GM12878 (cell line): ENCODE data around the gene MAP3K1. TPM values are rescaled to one million over a fixed set of nuclear protein-coding genes. Genes with fewer than 3 reads are reported as not detected.

ENCODE experiments used
- ATAC-seq: fragments of 200-7000 bp; cut with Tn5 transposase; 3 replicates; pipeline ENCODE4 v1.9.1; 2020; ENCODE audit warnings: mild to moderate bottlenecking, moderate library complexity
- BruUV-seq: library from RNA; stranded (reverse); fragments of 400-500 nt; replicated peaks from 2 replicates; lab custom pipeline; 2021; lab: Mats Ljungman, UMichigan
- CTCF ChIA-PET: fragments of 300-600 bp; sonication (Branson Sonifier 250); formaldehyde crosslinking; extraction: SDS; loops from one replicate; lab custom pipeline; 2021; ENCODE audit warnings: inconsistent platforms; lab: Yijun Ruan, JAX
- POLR2A ChIA-PET: fragments of 350-600 bp; formaldehyde crosslinking; extraction: SDS; loops from one replicate; lab custom pipeline; 2021; ENCODE audit warnings: inconsistent platforms; lab: Charles Lee
- RAD21 ChIA-PET: fragments of 300-600 bp; sonication (Branson Sonifier 250); formaldehyde crosslinking; loops from one replicate; lab custom pipeline; 2023; ENCODE audit warnings: antibody characterized with exemption; ENCODE audit not compliant: unreplicated experiment; lab: Charles Lee
- SMC1A ChIA-PET: fragments of 300-600 bp; sonication (Branson Sonifier 250); formaldehyde crosslinking; loops from one replicate; lab custom pipeline; 2023; ENCODE audit not compliant: unreplicated experiment, uncharacterized antibody; lab: Charles Lee
- DNase-seq: peaks from one replicate; pipeline ENCODE4 v3.0.0-alpha.2; 2011; ENCODE audit warnings: low read depth, low spot score
- FAIRE-seq: peaks from 3 replicates; lab custom pipeline; 2011; peaks lifted over from hg19 to GRCh38; lab: Jason Lieb, UNC
- H2AFZ ChIP-seq: 2 replicates; pipeline ENCODE4 v1.6.0; 2011; ENCODE audit warnings: low read depth, low read length, control low read depth; ENCODE audit not compliant: control insufficient read depth
- H3K27ac ChIP-seq: 2 replicates; pipeline ENCODE4 v1.5.1; 2011; ENCODE audit warnings: control low read depth; ENCODE audit not compliant: control insufficient read depth, insufficient read depth
- H3K27me3 ChIP-seq, 2 experiments: replicated peaks in 1 of 2; 2 replicates each; pipeline versions ENCODE4 v1.6.0 to v1.6.1; 2011; ENCODE audit warnings: low read length in 1 of 2; ENCODE audit not compliant: control insufficient read depth in 2 of 2, insufficient read depth in 2 of 2
- H3K36me3 ChIP-seq, 2 experiments: 2 replicates each; pipeline ENCODE4 v1.5.1; 2011; ENCODE audit warnings: low read length in 1 of 2; ENCODE audit not compliant: control insufficient read depth in 2 of 2, insufficient read depth in 2 of 2
- H3K4me1 ChIP-seq: 2 replicates; pipeline ENCODE4 v1.6.1; 2011; ENCODE audit warnings: mild to moderate bottlenecking, low read length, moderate library complexity, mixed read lengths; ENCODE audit not compliant: control insufficient read depth, insufficient read depth
- H3K4me2 ChIP-seq: 2 replicates; pipeline ENCODE4 v1.6.0; 2011; ENCODE audit warnings: control low read depth; ENCODE audit not compliant: control insufficient read depth, insufficient read depth
- H3K4me3 ChIP-seq: fragments of 200-600 bp; sonication (generic); 2 replicates; pipeline ENCODE4 v1.5.1; 2016
- H3K79me2 ChIP-seq: 2 replicates; pipeline ENCODE4 v1.6.0; 2011; ENCODE audit warnings: low read length; ENCODE audit not compliant: control insufficient read depth, insufficient read depth
- H3K9ac ChIP-seq: 2 replicates; pipeline ENCODE4 v1.8.0; 2011; ENCODE audit warnings: low read length, control low read depth, mixed read lengths; ENCODE audit not compliant: control insufficient read depth, insufficient read depth
- H3K9me3 ChIP-seq: replicated peaks from 3 replicates; pipeline ENCODE4 v1.5.1; 2011; ENCODE audit warnings: mild to moderate bottlenecking, low read length; ENCODE audit not compliant: control insufficient read depth, insufficient read depth
- H4K20me1 ChIP-seq: 2 replicates; pipeline ENCODE4 v1.6.0; 2011; ENCODE audit not compliant: control insufficient read depth, insufficient read depth
- ASH2L ChIP-seq: fragments of 300-600, 200-600 bp; sonication (generic); IDR thresholded peaks from 2 replicates; pipeline ENCODE4 v1.6.1; 2017; ENCODE audit warnings: low read depth, mild to moderate bottlenecking, borderline replicate concordance
- CREM ChIP-seq: IDR thresholded peaks from 2 replicates; pipeline ENCODE4 v1.6.1; 2014; ENCODE audit warnings: antibody characterized with exemption, low read depth
- E2F4 ChIP-seq: IDR thresholded peaks from 2 replicates; pipeline ENCODE4 v1.6.1; 2012; ENCODE audit warnings: low read depth, low read length, improper control_type of control experiment
- EP300 ChIP-seq, 2 experiments: fragments of 150-350 bp in 1 of 2; IDR thresholded peaks; 2 replicates each; pipeline ENCODE4 v1.6.1; 2011 to 2012; ENCODE audit warnings: low read depth in 2 of 2, low read length in 2 of 2, borderline replicate concordance in 1 of 2, improper control_type of control experiment in 1 of 2, inconsistent platforms in 1 of 2; ENCODE audit not compliant: control insufficient read depth in 1 of 2
- ESRRA ChIP-seq: IDR thresholded peaks from 2 replicates; pipeline ENCODE4 v1.6.1; 2012; ENCODE audit warnings: mild to moderate bottlenecking, low read length, improper control_type of control experiment
- FOXM1 ChIP-seq: IDR thresholded peaks from 2 replicates; pipeline ENCODE4 v1.6.1; 2012; ENCODE audit warnings: low read depth, mild to moderate bottlenecking, inconsistent platforms, low read length, moderate library complexity
- GATAD2B ChIP-seq: fragments of 450-650 bp; conservative IDR thresholded peaks from 2 replicates; pipeline ENCODE4 v1.6.1; 2017; ENCODE audit warnings: low read depth, mild to moderate bottlenecking, moderate library complexity
- HCFC1 ChIP-seq: fragments of 150-350 bp; IDR thresholded peaks from 2 replicates; pipeline ENCODE4 v1.6.1; 2014; ENCODE audit warnings: low read length
- HDAC6 ChIP-seq: fragments of 200-600 bp; sonication (generic); IDR thresholded peaks from one replicate; pipeline ENCODE4 v1.8.0; 2017; ENCODE audit warnings: antibody characterized with exemption; ENCODE audit not compliant: unreplicated experiment
- JUNB ChIP-seq: IDR thresholded peaks from 2 replicates; pipeline ENCODE4 v1.6.1; 2016; ENCODE audit warnings: antibody characterized with exemption, mild to moderate bottlenecking
- NFIC ChIP-seq: IDR thresholded peaks from 2 replicates; pipeline ENCODE4 v1.6.1; 2012; ENCODE audit warnings: low read depth, mild to moderate bottlenecking, inconsistent platforms, low read length, moderate library complexity
- PKNOX1 ChIP-seq: fragments of 450-650 bp; IDR thresholded peaks from 2 replicates; pipeline ENCODE4 v1.6.1; 2016; ENCODE audit warnings: mild to moderate bottlenecking
- POLR2AphosphoS2 ChIP-seq: IDR thresholded peaks from 2 replicates; pipeline ENCODE4 v1.6.1; 2011; ENCODE audit warnings: low read depth, mild to moderate bottlenecking, low read length, improper control_type of control experiment, moderate library complexity
- RB1 ChIP-seq: fragments of 450-650 bp; formaldehyde crosslinking; IDR thresholded peaks from 2 replicates; pipeline ENCODE4 v1.6.1; 2017; ENCODE audit warnings: mild to moderate bottlenecking, borderline replicate concordance
- SMARCA5 ChIP-seq: fragments of 450-650 bp; IDR thresholded peaks from 2 replicates; pipeline ENCODE4 v1.6.1; 2017; ENCODE audit warnings: mild to moderate bottlenecking
- SMC3 ChIP-seq: IDR thresholded peaks from 2 replicates; pipeline ENCODE4 v1.6.1; 2011; ENCODE audit warnings: low read length, improper control_type of control experiment, borderline replicate concordance
- SREBF2 ChIP-seq: IDR thresholded peaks from 2 replicates; pipeline ENCODE4 v1.6.1; 2012; ENCODE audit warnings: mild to moderate bottlenecking, low read length
- WRNIP1 ChIP-seq: IDR thresholded peaks from 2 replicates; pipeline ENCODE4 v1.6.1; 2011; ENCODE audit warnings: low read depth, low read length, improper control_type of control experiment, borderline replicate concordance
- ZBTB11 ChIP-seq: fragments of 450-650 bp; formaldehyde crosslinking; IDR thresholded peaks from 2 replicates; pipeline ENCODE4 v1.5.0; 2022; ENCODE audit warnings: mild to moderate bottlenecking, missing genetic modification characterization
- ZNF622 ChIP-seq: fragments of 450-650 bp; IDR thresholded peaks from 2 replicates; pipeline ENCODE4 v1.6.1; 2017; ENCODE audit warnings: mild to moderate bottlenecking, inconsistent platforms
- whole genome bisulfite sequencing: methylation state at CpG from one replicate; pipeline ENCODE4 v1.1.6; 2016; ENCODE audit warnings: low lambda C conversion rate; ENCODE audit not compliant: insufficient replicate concordance, insufficient coverage; ENCODE audit errors: missing lambda C conversion rate; 5-methylcytosine and 5-hydroxymethylcytosine counted together
- in situ Hi-C: fragments of 300-500 bp; cut with MboI; formaldehyde crosslinking; loops from 9 replicates; pipeline ENCODE4 v1.14.3; 2018; ENCODE audit warnings: mixed read lengths
- intact Hi-C: fragments of 100-400 bp; cut with micrococcal nuclease; formaldehyde crosslinking; loops from one replicate; pipeline ENCODE4 v1.14.2; 2022; ENCODE audit not compliant: unreplicated experiment
- polyA plus RNA-seq, 11 experiments: library from polyadenylated mRNA; depleted of rRNA in 4 of 11; unstranded in 6 of 11; stranded (reverse) in 5 of 11; fragments of >200 nt; fragmentation: Nextera tagmentation in 4 of 11; fragmentation: Illumina TruSeq in 1 of 11; extraction: Ambion mirVana in 4 of 11; extraction: Trizol in 1 of 11; gene quantifications; 1 replicate in 1 of 11; 2 replicates in 10 of 11; pipeline versions ENCODE4 v1.2.1 to v1.2.3, GENCODE V29; 2011 to 2016; ENCODE audit warnings: inconsistent platforms in 2 of 11, missing spikeins in 2 of 11, low read depth in 1 of 11
- total RNA-seq, 4 experiments: library from RNA; depleted of rRNA in 3 of 4; stranded (reverse); fragments of >200 nt in 3 of 4; fragmentation: Illumina TruSeq in 1 of 4; extraction: Trizol in 1 of 4; gene quantifications; 2 replicates each; pipeline versions ENCODE4 v1.2.1 to v1.2.3, GENCODE V29; 2013 to 2021

Gene MAP3K1
- total and polyA plus RNA-seq, 10 of the 15 experiments (the other 5 are each of a cell fraction or from before 2014, with no cell fraction given): 7.5 to 24.6 (median 12.6) TPM

GRCh38 chr5:56845904-56846480 is 30.6 kb downstream of the MAP3K1 start (continued):
- TF ChIP-seq POLR2AphosphoS2 (no peak), PKNOX1 (no peak), WRNIP1 (no peak), EP300 (IDR thresholded peaks at IDR 0.05; ENCODE audit: borderline replicate concordance in 1 of 2, control insufficient read depth in 1 of 2, low read depth in 2 of 2, low read length in 2 of 2) (no peak), SMC3 (no peak), ASH2L (no peak)

- ChIA-PET CTCF (interaction anchor here (2.1 kb wide), 1 partner anchor 10 kb away, joined by 12 read pairs; no protein-coding TSS in a partner anchor), SMC1A (interaction anchor here (0.7 to 1.8 kb wide), 2 partner anchors 11 to 576 kb away, joined by 3 to 7 read pairs; no protein-coding TSS in a partner anchor), POLR2A (no interaction called here), RAD21 (no interaction called here)
- peaks cover 4% of the 10 kb centered on the region for H3K4me1 ChIP-seq
- no TSS peak for BruUV-seq
- H2AFZ ChIP-seq: no peak overlapping the region
- peaks cover 3% of the 10 kb centered on the region; the same call in 1 of the 2 replicates for H4K20me1 ChIP-seq
- 95% methylated on average over 1 of the region's 1 CpG for WGBS
- no peaks in the 10 kb centered on the region for H3K9me3 ChIP-seq
- no peak overlapping the region for H3K4me2 ChIP-seq
- ATAC-seq (no peak), DNase-seq (no peak), FAIRE-seq (no peak)
- no peak overlapping the region for H3K27ac ChIP-seq
- intact Hi-C loops: no loop called here
- H3K4me3 ChIP-seq: no peak overlapping the region
- H3K9ac ChIP-seq: no peak overlapping the region
- H3K79me2 ChIP-seq: peaks cover 3% of the 10 kb centered on the region; the same call in 1 of the 2 replicates
- in situ Hi-C loops: no loop called here
- H3K27me3 ChIP-seq: no peaks in the 10 kb centered on the region
- H3K36me3 ChIP-seq: no peaks in the 10 kb centered on the region
- TF ChIP-seq SREBF2: no peak
- TF ChIP-seq GATAD2B: no peak
- no peak for TF ChIP-seq ESRRA
- no peak for TF ChIP-seq ZNF622
- TF ChIP-seq FOXM1: no peak
- TF ChIP-seq SMARCA5: no peak
- TF ChIP-seq CREM: no peak
- TF ChIP-seq E2F4: no peak
- TF ChIP-seq ZBTB11 (CRISPR knock-in tag): no peak
- no peak for TF ChIP-seq JUNB
- TF ChIP-seq HDAC6: no peak
- TF ChIP-seq RB1: no peak
- no peak for TF ChIP-seq HCFC1
- TF ChIP-seq NFIC: no peak
Observed at GRCh38 chr5:56848206-56848605, 32.9 kb downstream of the MAP3K1 start.
